H1 (cell line): ENCODE data around the gene GALP. TPM values are rescaled to one million over a fixed set of nuclear protein-coding genes. Genes with fewer than 3 reads are reported as not detected.

ENCODE experiments used
- CEBPB ChIP-seq: IDR thresholded peaks from 2 replicates; pipeline ENCODE4 v1.6.1; 2012; ENCODE audit warnings: low read depth, low read length
- CHD7 ChIP-seq: fragments of 300-600 bp; sonication (generic); IDR thresholded peaks from 2 replicates; pipeline ENCODE4 v1.7.1; 2012; ENCODE audit warnings: low read length, moderate library complexity, mild to moderate bottlenecking, inconsistent platforms; ENCODE audit not compliant: insufficient replicate concordance
- HDAC6 ChIP-seq: IDR thresholded peaks from one replicate; pipeline ENCODE4 v1.7.1; 2012; ENCODE audit warnings: low read depth, mild to moderate bottlenecking, inconsistent platforms, low read length, moderate library complexity
- SP2 ChIP-seq: IDR thresholded peaks from 2 replicates; pipeline ENCODE4 v1.6.1; 2012; ENCODE audit warnings: mild to moderate bottlenecking, low read length, inconsistent platforms
- TAF1 ChIP-seq: IDR thresholded peaks from 2 replicates; pipeline ENCODE4 v1.6.1; 2011; ENCODE audit warnings: mild to moderate bottlenecking, low read depth, low read length
- TBP ChIP-seq: IDR thresholded peaks from 2 replicates; pipeline ENCODE4 v1.6.1; 2011; ENCODE audit warnings: low read depth, low read length, improper control_type of control experiment
- TEAD4 ChIP-seq: IDR thresholded peaks from 2 replicates; pipeline ENCODE4 v1.6.1; 2012; ENCODE audit warnings: low read depth, low read length, inconsistent platforms, mixed read lengths
- ZNF274 ChIP-seq: IDR thresholded peaks from 2 replicates; pipeline ENCODE4 v1.7.0; 2012; ENCODE audit warnings: low read length, borderline replicate concordance; ENCODE audit errors: extremely low read depth
- polyA plus RNA-seq, 7 experiments: library from polyadenylated mRNA; depleted of rRNA in 3 of 7; stranded (reverse) in 5 of 7; unstranded in 2 of 7; fragments of >200 nt in 5 of 7; fragments of 200-250 nt in 2 of 7; gene quantifications; 1 replicate in 5 of 7; 2 replicates in 1 of 7; 4 replicates in 1 of 7; pipeline versions ENCODE4 v1.2.1 to v1.2.3, GENCODE V29; 2011 to 2013; ENCODE audit warnings: missing spikeins in 2 of 7, mixed read lengths in 2 of 7
- total RNA-seq: library from RNA; stranded (reverse); fragmentation: NEBNext Ultra II Directional; extraction: Animal tissue kit (Norgen Biotek cat#: 25700); gene quantifications from 2 replicates; pipeline ENCODE4 v1.2.1, GENCODE V29; 2021

Gene GALP
- total and polyA plus RNA-seq, 2 of the 8 experiments (the other 6 are each of a cell fraction or from before 2014, with no cell fraction given) = 0.14 TPM; not detected in 1

GRCh38 chr19:56163097-56163496, 12.7 kb upstream of the GALP start (continued):
- TF ChIP-seq CHD7 (no peak), ZNF274 (no peak), TEAD4 (no peak), TBP (no peak), TAF1 (no peak), CEBPB (no peak), HDAC6 (no peak), SP2 (no peak)
